A204.1 (cell line): Measurements from ENCODE around the gene TMEM117.

Experiments used
- FAIRE-seq: peaks from 2 replicates; lab custom pipeline; 2012; peaks lifted over from hg19 to GRCh38; lab: Jason Lieb, UNC

The TMEM117 gene

DNA sequence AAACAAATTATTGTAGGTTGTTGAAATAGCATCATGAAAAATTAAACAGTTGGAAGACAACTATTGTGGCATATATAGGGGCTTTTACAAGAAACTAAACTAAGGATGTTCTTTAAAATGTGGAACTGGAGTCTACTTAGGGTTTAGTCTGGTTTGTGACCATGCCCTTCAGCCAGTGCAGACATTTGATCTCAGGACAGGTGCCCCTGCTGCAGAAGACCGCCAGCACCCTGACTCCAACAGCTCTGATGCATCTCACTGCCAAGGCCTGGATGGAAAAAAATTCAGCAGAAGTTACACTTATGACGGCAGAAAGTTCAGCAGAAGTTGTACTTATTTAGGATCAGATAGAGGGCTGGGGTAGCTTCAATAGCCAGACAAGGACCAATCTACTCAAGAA, 51.5 kb downstream of the TMEM117 start:
- FAIRE-seq = no peak

DNA sequence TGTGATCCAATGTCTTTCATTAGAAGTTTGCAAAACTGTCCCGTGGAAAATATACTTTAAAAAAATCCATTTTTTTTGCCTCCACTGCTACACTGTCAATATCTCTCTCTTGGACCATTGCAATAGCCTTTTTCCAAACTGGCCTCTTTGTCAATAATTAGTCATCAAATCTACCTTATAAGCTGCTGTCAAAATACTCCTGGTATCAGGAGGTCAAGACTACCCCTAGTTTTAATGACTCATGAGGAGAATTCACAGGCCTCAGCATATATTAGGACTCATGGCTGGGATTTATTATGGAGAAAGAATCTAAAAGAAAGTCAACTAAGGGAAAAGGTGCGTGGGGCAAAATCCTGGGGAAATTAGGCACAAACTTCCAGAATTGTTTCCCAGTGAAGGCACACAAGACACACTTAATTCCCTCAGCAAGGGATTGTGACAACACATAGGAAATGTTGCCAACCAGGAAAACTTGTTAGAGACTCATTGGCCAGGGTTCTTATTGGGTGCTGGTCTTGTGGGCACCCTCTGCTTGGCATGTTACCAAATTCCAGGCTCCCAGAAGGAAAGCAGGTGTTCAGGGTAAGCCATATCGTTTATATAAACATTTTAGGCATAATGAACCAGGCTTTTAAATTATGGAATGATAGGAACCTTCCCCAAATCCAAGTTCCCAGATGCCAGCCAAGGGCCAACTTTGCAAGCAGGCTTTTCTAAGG, 56.1 kb downstream of the TMEM117 start:
- FAIRE-seq = no peak

DNA sequence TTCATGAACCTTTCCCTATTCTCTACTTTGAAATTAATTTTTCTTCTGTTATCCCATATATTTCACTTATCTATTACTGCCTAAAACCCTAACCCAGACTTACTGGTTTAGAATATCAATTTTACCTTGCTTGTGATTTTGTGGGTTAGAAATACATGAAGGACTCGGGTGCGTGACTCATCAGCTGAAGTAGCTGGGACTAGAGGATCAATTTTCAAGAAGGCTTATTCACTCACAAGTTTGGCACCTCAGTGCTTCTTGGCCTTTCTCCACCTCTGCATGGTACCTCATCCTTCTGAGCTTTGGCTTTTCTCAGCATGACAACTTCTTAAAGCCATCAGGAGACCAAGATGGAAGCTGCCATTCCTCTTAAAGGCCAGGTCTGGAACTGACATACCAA, 57.8 kb downstream of the TMEM117 start:
- FAIRE-seq = no peak

DNA sequence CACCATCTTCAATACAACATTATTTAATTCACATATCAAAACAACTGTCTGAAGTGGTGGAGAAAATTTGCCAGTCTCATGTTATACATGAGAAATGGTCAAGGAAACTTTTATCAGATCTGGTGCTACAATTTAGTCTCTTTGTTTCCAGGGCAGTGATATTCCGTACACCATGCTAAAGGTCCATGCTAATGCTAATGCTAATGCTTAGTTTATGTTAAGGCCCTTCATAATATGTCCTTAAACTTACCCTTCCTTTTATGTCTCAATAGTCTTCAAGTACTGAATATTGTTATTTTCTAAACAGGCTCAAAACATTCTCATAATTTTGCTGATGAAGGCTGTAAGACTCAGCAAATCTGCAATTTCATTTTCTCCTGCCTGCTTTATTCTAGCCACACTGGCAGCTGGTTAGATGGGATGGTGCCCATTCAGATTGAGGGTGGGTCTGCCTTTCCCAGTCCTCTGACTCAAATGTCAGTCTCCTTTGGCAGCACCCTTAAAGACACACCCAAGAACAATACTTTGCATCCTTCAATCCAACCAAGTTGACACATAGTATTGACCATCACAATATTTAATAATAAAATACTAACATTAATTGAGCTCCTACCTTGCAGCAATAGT, 59.8 kb downstream of the TMEM117 start:
- no peak for FAIRE-seq

DNA sequence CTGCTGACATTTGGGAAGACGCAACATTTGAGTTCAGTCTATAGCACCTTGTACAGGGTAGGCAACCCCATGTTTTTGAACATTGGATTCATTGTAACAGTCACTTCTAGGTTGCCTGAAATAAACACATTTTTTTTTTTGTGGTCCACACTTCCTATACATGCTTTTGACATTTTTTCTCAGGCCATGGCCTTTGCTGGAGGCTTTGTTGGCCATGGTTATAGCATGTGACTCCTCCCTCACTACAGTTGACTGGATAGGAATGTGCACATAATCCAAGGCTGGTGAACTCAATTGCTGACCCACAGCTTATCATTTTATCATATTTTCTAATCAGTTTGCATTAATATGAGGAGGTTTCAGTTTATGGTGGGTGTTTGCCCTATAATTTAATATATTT, 60.6 kb downstream of the TMEM117 start:
- FAIRE-seq = no peak

DNA sequence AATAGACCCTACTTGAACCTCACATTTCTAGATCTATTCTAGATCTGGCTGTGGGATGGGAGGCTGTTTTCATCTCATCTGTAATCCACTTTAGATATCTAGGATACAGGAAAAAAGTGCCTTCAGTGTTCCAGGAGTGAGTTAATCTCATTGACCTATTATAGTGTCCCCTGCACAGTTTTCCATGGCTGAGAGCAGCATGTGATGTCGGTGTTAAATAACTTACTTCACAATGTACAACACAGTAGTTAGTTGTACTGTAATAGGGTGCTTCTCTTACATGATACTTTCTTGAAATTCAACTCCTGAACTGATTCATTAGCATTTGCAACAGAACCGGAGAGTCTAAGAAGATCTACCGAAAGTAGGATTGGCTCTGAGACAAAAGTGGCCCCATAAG, 62.6 kb downstream of the TMEM117 start:
- FAIRE-seq = no peak

DNA sequence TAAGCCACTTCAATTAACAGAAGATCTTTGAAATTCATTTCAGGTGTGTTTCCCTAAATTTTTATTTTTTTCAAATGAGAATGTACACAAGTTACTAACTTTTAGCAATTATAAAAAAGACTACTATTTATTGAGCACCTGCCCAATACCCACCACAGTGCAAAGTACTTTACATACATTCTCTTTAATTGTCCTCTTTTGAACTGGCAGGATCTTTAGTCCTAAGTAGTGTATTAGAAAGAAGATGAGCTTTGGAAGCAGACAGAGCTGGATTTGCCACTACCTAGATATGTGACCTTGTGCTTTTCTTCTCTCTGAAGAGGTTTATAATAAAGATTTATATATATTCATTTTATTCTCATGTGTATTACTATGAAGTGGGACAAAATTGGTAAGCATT, 63.7 kb downstream of the TMEM117 start:
- FAIRE-seq = no peak

DNA sequence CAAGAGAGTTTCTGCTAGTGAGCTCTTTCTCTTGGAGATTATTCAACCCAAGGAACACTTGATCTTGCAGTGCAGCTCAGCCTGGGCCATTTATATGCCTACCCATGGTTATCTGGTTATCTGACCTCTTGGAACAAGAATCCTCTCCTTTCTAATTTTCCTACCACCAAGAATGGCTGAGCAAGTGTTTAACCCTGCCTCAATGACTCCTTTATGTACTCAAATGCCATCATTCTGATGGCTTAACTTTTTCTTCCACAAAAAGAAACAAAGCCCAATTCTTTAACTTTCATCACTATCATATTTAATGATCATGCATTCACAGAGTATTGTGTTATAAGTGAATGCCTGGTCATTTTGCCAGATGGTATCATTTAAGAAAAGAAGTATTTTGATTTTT, 67.8 kb downstream of the TMEM117 start:
- FAIRE-seq = no peak

DNA sequence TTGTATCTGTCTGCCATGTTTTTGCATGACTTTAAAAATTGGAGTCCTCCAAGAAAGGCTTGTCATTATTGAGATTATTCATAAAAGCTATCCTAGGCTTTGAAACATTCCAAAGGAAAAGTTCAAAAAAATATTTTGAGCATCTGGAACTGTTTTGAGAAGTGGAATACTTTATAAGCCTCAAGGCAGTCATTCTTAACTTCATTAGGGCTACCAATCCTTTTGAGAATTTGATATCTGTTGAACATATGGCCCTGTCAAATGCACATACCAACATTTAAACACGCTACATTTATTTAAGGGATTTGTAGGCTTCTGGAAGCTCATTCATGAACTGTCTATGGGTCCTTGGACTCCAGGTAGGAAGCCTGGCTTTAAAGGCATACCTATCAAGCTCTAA, 77.0 kb downstream of the TMEM117 start:
- FAIRE-seq = no peak

DNA sequence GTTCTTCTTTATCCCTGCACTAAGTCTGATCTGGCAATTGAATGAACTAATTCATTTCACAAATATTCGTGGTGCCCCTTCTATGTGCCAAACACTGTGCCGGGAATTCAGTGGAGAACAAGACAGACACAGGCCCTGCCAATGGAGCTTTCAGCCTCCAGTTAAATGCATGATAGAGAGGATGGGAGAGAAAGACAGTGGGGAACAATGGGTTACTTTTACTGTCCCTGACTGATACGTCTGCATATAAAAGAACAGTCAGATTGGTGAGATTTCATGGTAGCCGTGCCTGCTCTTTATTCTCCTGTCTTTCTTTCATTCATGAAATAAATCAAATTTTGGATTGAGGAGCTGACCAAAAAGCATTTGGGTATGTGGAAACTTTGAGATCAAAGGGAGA, 78.5 kb downstream of the TMEM117 start:
- FAIRE-seq = no peak

DNA sequence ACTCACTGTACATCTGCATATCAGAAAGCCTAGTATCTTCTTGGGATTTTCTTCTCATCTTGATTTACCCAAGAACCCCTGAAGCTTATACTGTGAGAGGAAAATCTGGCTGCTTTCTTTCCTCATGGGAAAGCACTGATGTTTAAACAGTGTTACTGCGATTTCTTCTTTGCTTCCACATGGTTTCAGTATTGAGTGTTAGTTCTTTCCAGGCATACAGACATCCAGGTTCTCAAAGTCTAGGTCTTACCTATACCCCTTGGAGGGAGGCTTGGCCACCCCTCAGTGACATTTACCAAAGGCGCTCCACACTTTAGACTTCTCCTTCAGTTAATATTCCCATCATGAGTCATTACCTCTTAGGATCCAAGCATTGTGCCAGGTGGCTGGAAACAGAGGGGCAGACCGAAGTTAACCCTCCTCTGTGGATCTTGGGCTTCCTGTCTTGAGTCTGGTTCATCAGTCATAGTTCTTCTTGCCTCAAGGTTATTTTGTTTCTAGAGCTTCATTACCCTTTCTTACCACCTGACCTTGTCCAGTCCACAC, 79.1 kb downstream of the TMEM117 start:
- FAIRE-seq = no peak

DNA sequence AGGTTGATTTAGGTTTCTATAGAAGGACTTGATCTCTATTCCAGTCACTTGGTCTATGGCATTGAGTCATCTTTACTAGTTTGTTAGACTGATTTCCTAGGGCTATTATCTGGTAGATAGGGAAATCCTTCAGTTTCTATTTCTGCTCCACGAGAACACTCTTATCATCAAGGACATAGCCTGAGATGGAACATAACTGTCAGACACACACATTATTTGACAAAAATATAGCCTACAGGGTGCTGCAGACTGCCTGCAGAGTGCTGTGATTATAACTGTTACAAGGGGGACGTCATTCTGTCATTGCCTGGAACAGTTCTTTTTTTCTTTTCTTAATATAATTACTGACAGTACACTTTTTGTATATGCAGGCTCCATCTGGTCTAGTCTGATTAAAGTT, 82.0 kb downstream of the TMEM117 start:
- no peak for FAIRE-seq

DNA sequence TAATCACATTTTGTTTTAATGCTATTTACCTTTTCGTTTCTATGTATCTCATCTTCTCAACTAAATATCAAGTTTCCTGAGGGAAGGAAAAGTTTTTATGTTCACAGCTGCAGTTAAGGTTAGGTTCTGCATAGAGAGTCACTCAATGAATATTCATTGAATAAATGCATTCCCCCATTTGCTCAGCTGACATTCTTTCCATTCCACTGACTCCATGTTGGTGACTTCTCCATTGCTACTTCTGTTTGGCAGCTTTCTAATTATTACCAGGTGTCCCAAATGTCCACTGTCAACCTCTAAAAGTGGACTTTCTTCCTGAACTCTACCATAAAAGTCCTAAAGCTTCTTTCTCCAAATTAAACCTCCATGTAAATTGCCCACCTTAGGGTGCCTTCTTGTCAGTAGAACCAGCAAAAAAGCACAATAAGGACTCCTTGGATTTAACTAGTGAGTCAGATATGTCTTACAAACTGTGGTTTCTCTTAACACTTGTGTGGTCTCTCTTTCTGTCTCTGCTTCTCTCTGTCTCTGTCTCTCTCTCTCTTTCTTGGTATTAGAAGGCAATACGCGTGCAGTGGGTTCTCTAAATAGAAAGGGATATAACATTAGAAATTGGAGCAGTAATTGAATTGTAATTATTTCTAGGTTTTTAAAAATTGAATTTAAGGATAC, 85.9 kb downstream of the TMEM117 start:
- no peak for FAIRE-seq

DNA sequence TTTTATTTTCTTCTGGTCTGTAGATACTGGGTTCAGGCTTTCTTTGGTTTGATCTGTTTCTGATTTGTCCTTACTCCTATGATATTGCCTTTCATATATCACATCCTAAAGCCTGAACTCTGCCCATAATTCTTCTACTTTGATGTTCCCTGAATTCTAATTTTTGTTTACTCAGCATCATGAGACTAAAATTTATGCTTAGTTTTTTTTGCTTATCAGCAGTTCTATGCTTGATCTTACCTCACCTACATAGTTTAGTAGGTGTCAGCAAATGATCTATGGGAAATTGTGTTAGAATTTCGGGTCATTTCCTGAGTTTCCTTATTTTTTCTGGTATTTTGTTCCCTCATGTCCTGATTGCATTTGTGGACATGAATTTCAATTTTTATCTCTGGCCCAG, 94.2 kb downstream of the TMEM117 start:
- FAIRE-seq = no peak

DNA sequence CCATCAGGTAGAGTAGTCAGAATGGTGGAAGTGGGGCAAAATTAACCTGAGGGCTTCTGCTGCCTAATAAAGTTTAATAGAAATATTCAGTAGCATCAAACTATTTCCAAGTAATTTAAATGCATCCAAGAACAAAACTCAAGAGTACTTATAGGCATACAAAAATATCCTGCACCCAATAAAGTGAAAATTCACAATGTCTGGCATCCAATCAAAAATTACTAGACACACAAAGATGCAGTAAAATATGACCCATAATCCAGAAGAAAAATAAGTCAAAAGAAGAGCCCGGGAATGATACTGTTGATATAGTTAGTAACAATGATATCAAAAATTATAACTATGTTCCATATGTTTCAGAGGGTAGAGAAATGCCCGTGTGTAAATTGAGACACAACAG, 95.3 kb downstream of the TMEM117 start:
- FAIRE-seq = no peak

DNA sequence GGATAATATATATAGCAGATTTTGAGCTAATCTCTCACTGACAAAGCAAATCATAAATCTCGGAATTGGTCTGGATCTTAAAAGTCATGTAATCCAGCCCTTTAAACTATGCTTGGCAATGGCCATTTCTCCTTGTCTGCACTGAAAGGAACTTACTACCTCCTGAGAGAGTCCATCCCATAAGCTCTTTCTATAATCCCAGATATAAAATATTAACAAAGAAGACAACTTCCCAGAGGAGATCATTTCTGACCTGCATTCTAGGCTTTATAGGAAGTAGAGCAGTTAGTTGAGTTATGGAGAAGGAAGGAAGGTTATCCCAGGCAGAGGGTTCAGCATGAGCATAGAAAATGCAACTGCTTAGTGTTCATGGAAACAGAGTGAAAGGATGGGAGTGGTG, 99.7 kb downstream of the TMEM117 start:
- no peak for FAIRE-seq

DNA sequence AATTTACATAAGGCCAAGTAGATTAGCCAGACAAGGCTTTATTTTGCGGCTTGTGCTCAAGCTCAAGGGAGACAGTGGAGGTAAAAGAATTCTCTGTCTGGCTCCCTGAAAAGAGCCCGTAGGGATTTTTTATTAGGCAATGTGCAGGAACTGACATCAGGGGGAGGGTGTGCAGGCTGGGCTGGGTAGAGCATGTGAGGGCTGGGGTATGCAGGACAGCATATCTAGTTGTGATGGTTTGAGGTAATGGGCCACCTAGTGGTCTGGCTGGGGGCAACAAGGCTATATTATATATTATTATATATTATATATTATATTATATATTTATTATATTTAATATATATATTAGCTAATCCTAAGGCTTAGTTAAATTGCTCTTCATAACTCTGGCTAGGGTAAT, 102.1 kb downstream of the TMEM117 start:
- no peak for FAIRE-seq

DNA sequence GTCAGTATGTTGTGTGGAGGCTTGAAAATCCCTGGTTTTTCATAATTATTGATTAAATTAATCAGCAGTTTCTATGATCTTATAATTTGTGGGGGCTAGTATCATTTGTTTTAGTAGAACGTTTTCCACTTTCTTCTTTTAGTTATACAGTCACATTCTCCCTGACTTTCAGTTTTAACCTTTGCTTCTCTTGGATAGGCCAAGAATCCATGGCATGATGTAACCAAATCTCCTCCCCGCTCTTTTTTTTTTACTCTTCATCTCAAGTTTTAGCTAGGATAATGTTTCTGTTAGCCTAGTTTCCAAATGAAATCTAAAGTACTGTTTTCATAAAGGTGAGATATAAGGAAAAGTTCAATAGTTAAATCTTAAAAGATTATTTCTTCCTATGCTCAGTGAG, 106.5 kb downstream of the TMEM117 start:
- no peak for FAIRE-seq

DNA sequence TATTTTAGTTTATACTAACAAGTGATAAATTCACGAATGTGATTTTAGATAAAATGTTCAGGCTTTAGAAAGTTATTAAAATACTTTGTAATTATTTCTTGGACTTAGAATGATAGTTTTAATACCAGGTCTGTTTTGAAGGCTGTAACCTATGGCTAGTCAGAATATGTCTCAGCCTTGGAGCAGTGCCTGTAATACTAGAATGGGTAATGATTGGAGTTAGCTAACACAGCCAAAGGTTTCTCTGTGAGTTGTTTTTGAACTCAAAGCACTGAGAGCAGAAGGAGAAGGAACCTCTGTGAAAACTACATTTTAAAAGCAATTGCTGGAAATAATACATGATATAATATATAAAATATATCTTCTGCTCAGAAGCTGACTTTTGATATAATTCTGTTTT, 110.1 kb downstream of the TMEM117 start:
- FAIRE-seq = no peak

DNA sequence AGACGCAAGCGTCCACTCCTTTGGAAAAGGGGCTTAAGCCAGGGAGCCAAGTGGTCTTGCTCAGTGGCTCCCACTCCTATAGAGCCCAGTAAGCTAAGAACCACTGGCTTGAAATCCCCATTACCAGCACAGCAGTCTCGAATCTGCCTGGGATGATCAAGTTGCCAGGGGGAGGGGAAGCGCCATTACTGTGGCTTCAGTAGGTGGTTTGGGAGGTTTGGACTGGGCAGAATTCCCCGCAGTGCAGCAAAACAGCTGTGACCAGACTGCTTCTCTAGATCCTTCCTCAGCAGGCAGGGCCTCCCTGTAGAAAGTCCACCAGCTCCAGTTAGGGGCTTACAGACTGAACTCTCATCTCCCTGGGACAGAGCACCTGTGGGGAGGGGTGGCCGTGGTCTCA, 115.4 kb downstream of the TMEM117 start:
- FAIRE-seq = no peak

DNA sequence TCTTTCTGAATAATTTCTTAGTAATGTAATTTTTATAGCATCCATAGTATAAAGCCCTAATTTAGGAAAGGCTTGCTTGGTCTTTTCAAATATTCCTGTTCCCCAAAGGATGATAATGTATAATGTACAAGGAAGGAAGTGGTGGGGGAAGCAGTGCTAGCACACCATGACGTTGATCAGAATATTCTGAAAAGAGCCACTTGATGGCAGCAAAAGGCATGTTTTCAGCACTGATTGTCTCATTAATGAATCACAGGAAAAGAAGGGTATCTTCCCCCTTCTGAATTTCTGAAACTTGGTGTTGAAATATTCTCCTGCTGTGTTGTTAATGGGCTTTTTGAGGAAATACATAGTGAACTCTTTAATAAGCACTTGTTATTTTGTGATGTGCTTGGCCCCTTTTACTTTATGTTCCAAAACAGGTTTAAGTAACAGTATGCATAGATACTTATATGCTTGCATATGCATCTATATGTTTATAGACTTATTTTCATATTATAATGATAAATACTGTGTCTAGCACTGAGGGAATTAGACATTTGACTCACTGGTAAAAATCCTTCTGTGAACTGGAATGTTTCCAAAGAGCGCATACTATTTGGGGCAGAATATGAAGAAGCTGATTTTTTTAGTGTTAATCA, 122.0 kb downstream of the TMEM117 start:
- FAIRE-seq = no peak

DNA sequence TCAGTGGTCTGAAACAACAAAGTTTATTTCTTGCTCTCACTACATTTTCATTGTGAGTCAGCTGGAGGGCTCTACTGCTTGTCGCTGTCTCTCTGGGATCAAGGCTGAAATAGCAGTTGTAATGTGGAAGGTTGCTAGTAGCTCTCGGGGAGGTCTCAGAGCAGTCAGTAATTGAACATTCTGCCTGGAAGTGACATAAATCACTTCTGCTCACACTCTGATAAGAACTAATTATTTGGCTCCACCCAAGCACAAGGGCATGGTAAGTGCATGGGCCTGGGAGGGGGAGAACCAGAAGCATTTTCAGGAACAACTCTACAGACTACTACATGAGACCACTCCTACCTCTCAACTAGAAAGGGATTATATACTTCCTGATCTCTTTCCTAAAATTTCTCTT, 128.2 kb downstream of the TMEM117 start:
- no peak for FAIRE-seq

DNA sequence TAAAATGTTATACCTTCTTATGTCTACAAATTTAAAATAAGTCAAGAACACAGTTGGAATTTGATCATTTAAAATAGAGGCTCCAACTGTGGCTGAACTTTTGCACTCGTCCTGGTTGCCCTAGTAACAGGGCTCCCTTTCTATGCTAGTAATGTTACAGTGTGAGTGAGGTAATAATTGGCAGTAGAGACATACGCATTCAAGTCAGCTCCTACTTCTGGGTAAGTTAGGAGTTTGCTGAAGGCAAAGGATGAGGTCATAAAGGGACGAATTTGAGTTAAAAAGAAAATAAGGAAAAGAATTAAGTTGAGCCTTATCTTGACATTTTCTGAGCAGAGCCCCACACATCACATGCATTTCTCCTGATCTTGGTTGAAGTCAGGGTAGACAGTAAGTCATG, 129.1 kb downstream of the TMEM117 start:
- no peak for FAIRE-seq
